Immature natural killer cell (primary cell): ENCODE data around the gene EDN1. TPM values are rescaled to one million over a fixed set of nuclear protein-coding genes. Genes with fewer than 3 reads are reported as not detected.
"Not testable (repeated sequence)": the region's sequence is repeated elsewhere in the genome, so short reads cannot be mapped to it uniquely, and the experiment has no call there.

Experiments used
- DNase-seq, 3 donors: peaks; one replicate each; pipeline ENCODE4 v3.0.0; 2022; ENCODE audit warnings: mixed read lengths in 1 of 3
- H3K27ac Mint-ChIP-seq, 6 donors: one replicate each; pipeline ENCODE4 v1.8.0; 2020; ENCODE audit warnings: mixed read lengths in 6 of 6, mild to moderate bottlenecking in 5 of 6, inconsistent platforms in 4 of 6, moderate library complexity in 3 of 6
- H3K27me3 Mint-ChIP-seq, 3 donors: one replicate each; pipeline ENCODE4 v1.8.0; 2020 to 2021; ENCODE audit warnings: low read depth in 3 of 3, mild to moderate bottlenecking in 3 of 3, mixed read lengths in 3 of 3, moderate library complexity in 3 of 3, inconsistent platforms in 1 of 3
- H3K36me3 Mint-ChIP-seq, 3 donors: one replicate each; pipeline ENCODE4 v1.8.0; 2020; ENCODE audit warnings: mixed read lengths in 3 of 3, inconsistent platforms in 2 of 3, mild to moderate bottlenecking in 2 of 3
- H3K4me1 Mint-ChIP-seq, 2 donors: one replicate each; pipeline ENCODE4 v1.8.0; 2020; ENCODE audit warnings: inconsistent platforms in 2 of 2, mild to moderate bottlenecking in 2 of 2, mixed read lengths in 2 of 2, moderate library complexity in 1 of 2
- H3K4me3 Mint-ChIP-seq, 5 donors: one replicate each; pipeline ENCODE4 v1.8.0; 2020; ENCODE audit warnings: mild to moderate bottlenecking in 5 of 5, mixed read lengths in 5 of 5, inconsistent platforms in 3 of 5, moderate library complexity in 3 of 5
- H3K9me3 Mint-ChIP-seq, 6 donors: one replicate each; pipeline ENCODE4 v1.8.0; 2020; ENCODE audit warnings: mild to moderate bottlenecking in 6 of 6, mixed read lengths in 6 of 6, inconsistent platforms in 4 of 6, moderate library complexity in 3 of 6
- polyA plus RNA-seq, 3 donors: library from polyadenylated mRNA; unstranded; fragments of 300-500 nt; fragmentation: Illumina TruSeq; gene quantifications; one replicate each; pipeline ENCODE4 v1.2.3, GENCODE V29; 2021

EDN1 gene
- polyA plus RNA-seq, 3 donors from 2014 or later, result not detected

- Mint-ChIP-seq H3K4me1 (peaks cover 6 to 13% of the 10 kb centered on the region in 2 donors), H3K9me3 (no peaks in the 10 kb centered on the region), H3K36me3 (no peaks in the 10 kb centered on the region), H3K27me3 (peaks cover 2 to 6% (median 5%) of the 10 kb centered on the region in 3 donors), H3K27ac (no peak overlapping the region), H3K4me3 (no peak overlapping the region)
- DNase-seq, result no peak
Observed at GRCh38 chr6:12331951-12332749, 42.0 kb downstream of the EDN1 start.

DNA sequence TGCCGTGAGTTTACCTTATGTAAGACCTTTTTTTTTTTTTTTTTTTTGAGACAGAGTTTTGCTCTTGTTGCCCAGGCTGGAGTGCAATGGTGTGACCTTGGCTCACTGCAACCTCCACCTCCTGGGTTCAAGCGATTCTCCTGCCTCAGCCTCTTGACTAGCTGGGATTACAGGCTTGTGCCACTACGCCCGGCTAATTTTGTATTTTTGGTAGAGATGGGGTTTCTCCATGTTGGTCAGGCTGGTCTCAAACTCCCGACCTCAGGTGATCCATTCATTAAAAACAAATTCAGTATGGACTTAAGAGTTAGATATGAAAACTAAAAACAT, 42.6 kb downstream of the EDN1 start:
- not testable (repeated sequence) for H3K27ac Mint-ChIP-seq, H3K36me3 Mint-ChIP-seq, H3K9me3 Mint-ChIP-seq, H3K4me3 Mint-ChIP-seq, H3K27me3 Mint-ChIP-seq, DNase-seq
- peaks cover 6 to 13% of the 10 kb centered on the region in 2 donors for H3K4me1 Mint-ChIP-seq

DNA sequence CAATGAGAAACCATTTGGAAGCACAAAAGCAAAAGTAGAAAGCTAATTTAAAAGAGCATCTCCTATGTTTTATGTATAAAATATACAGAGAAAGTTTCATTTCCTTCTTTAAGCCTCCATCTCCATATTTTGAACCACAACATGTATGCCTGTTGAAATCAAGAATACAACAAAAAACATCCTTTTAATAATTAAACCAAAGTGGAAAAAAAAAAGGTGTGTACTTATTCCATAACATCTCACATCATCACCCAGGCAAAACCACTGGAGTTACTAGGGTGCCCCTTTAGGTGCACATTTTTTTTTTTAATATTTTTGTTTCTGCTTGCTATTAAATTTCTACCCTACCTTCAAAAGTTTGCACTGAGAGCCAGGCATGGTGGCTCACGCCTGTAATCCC, 43.0 kb downstream of the EDN1 start:
- Mint-ChIP-seq H3K9me3 (no peaks in the 10 kb centered on the region), H3K4me1 (peaks cover 6 to 13% of the 10 kb centered on the region in 2 donors), H3K27me3 (peaks cover 2 to 6% (median 5%) of the 10 kb centered on the region in 3 donors), H3K4me3 (no peak overlapping the region), H3K27ac (no peak overlapping the region), H3K36me3 (no peaks in the 10 kb centered on the region)
- DNase-seq, result no peak

GRCh38 chr6:12334526-12335130, 44.5 kb downstream of the EDN1 start:
- Mint-ChIP-seq H3K4me3 (no peak overlapping the region), H3K4me1 (peaks cover 6 to 13% of the 10 kb centered on the region in 2 donors), H3K36me3 (no peaks in the 10 kb centered on the region), H3K9me3 (no peaks in the 10 kb centered on the region), H3K27ac (no peak overlapping the region), H3K27me3 (peaks cover 4 to 5% (median 4%) of the 10 kb centered on the region in 3 donors)
- no peak for DNase-seq

GRCh38 chr6:12335131-12335527, 45.0 kb downstream of the EDN1 start:
- Mint-ChIP-seq H3K36me3 (no peaks in the 10 kb centered on the region), H3K27me3 (peaks cover 4 to 5% (median 4%) of the 10 kb centered on the region in 3 donors), H3K4me1 (peaks cover 6 to 13% of the 10 kb centered on the region in 2 donors), H3K27ac (no peak overlapping the region), H3K9me3 (no peaks in the 10 kb centered on the region), H3K4me3 (no peak overlapping the region)
- no peak for DNase-seq

GRCh38 chr6:12335717-12336116, 45.6 kb downstream of the EDN1 start:
- DNase-seq, result no peak
- peaks cover 3 to 8% of the 10 kb centered on the region in 2 donors for H3K4me1 Mint-ChIP-seq
- H3K4me3 Mint-ChIP-seq, result no peak overlapping the region
- H3K27ac Mint-ChIP-seq, result no peak overlapping the region
- no peaks in the 10 kb centered on the region for H3K36me3 Mint-ChIP-seq
- no peaks in the 10 kb centered on the region for H3K9me3 Mint-ChIP-seq
- peaks cover under 1 to 5% (median 4%) of the 10 kb centered on the region in 3 donors for H3K27me3 Mint-ChIP-seq

DNA sequence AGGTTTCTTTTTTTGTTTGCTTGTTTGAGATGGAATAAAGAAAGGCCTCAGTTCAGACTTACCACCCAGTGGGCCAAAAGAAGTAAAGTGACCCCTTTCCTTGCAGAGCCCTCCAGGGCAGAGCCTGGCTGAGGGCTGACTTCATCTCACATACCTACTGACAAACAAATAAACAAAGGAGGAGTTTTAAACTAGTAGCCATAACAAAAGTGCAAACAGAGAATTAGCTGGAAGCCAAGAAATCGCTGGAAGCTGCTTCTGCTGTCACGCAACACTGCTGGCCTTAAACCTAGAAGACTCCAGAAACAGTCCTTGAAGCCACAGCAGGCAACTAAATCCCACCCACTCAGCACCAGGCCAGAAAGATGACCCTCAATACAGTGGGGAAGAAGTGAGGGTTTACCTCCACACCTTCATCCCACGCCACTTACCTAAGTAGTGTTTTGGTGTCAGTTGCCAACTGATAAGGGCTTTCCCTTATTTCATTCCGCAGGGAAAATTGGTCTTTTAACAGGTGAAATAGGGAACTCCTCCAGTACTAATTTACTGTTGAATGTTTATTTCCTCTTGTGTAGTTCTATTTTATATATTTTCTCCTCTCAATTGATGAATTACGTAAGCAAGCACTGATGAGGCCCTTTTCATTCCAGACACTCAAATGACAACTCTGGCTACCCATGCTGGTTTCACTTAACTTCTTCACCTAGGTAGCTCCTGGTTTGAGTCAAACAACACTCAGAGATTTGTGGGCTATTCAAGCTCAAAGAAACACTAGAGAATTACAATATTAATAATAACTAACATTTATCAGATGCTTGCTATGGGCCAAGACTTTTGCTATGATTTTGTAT, 46.2 kb downstream of the EDN1 start:
- Mint-ChIP-seq H3K9me3 (no peaks in the 10 kb centered on the region), H3K4me1 (peaks cover 2 to 4% of the 10 kb centered on the region in 2 donors), H3K36me3 (no peaks in the 10 kb centered on the region)

DNA sequence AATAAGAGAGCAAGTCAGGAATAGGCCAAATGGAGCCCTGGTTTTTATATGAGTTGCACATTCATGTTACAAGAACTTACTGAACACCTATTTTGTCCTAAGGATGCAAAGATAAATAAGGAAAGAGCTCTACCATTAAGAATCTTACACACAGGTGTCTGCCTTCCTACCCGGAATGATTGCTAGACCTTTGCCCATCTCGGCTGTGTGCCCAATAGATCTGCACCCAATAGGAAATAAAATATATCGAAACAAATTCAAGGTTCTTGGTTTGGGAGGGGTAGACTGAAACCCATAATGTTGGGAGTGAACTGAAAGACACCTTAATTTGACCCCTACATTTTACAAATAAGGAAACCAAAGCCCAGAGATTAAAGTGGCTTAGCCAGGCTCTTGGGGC, 48.9 kb downstream of the EDN1 start:
- no peak for DNase-seq
- no peaks in the 10 kb centered on the region for H3K4me1 Mint-ChIP-seq
- peaks cover 0 to 2% (median 0%) of the 10 kb centered on the region in 3 donors for H3K27me3 Mint-ChIP-seq
- no peaks in the 10 kb centered on the region for H3K36me3 Mint-ChIP-seq
- no peak overlapping the region for H3K4me3 Mint-ChIP-seq
- no peak overlapping the region for H3K27ac Mint-ChIP-seq
- no peaks in the 10 kb centered on the region for H3K9me3 Mint-ChIP-seq

More for the DNA sequence above, 46.2 kb downstream of the EDN1 start:
- Mint-ChIP-seq H3K4me3 (no peak overlapping the region), H3K27me3 (peaks cover 0 to 5% (median 4%) of the 10 kb centered on the region in 3 donors), H3K27ac (no peak overlapping the region)
- no peak for DNase-seq

DNA sequence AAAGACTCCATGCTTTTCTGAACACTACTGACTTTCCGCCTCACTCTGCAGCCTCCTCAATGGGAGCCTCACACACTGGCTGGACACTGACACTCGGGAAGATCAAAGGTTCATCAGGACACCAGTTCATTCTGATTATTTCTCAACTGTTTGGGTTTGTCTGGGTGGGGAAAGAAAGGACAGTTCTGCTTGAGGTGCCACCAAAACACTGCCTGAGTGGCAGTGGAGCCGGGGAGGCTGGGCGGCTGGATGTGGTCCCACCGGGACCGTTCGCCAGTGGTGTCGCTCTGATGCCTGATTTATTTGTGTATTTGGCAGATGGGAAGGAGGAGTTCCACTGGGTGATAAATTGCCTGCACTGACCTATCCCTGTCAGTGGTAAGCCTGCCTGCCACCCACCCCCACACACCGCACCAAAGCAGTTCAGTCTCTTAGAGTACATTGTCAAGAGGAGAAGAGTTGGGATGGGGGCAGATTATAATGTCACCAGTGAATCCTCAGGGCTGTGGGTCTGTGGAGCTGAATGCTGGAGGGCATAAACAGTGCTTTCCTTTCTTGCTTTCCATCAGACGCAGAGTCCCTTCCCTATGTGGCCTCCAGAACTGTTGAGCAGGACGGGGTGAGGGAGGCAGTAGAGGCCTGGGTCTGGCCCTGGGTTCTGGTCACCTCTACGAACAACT, 49.8 kb downstream of the EDN1 start:
- Mint-ChIP-seq H3K27me3 (peaks cover 0 to 4% (median 0%) of the 10 kb centered on the region in 3 donors), H3K4me3 (no peak overlapping the region), H3K27ac (no peak overlapping the region), H3K4me1 (no peaks in the 10 kb centered on the region), H3K36me3 (no peaks in the 10 kb centered on the region), H3K9me3 (no peaks in the 10 kb centered on the region)
- no peak for DNase-seq

DNA sequence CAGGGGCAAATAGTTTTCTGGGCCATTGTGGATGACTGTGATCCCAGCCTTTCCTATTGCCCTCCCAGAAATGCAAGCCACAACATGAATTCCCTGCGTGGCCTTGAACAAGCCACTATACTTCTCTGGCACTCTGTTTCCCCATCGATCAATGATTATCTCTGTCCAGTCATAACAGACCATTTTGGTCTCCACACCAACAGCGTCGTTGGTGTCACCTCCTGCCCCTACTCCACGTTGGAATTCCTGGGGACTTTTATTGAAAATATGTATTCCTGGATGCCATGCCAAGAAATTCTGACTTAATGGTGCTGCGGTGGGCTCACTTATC, 50.3 kb downstream of the EDN1 start:
- Mint-ChIP-seq H3K9me3 (no peaks in the 10 kb centered on the region), H3K4me1 (no peaks in the 10 kb centered on the region), H3K27me3 (peaks cover 0 to 4% (median 0%) of the 10 kb centered on the region in 3 donors), H3K4me3 (no peak overlapping the region), H3K36me3 (no peaks in the 10 kb centered on the region), H3K27ac (no peak overlapping the region)
- no peak for DNase-seq

- no peak overlapping the region for H3K27ac Mint-ChIP-seq
- peaks cover 2 to 7% (median 4%) of the 10 kb centered on the region in 3 donors for H3K27me3 Mint-ChIP-seq
- H3K36me3 Mint-ChIP-seq, result no peaks in the 10 kb centered on the region
- no peak for DNase-seq
- no peak overlapping the region for H3K4me3 Mint-ChIP-seq
- peaks cover 0 to 2% (median 0%) of the 10 kb centered on the region in 6 donors for H3K9me3 Mint-ChIP-seq
- no peaks in the 10 kb centered on the region for H3K4me1 Mint-ChIP-seq
Observed at GRCh38 chr6:12342664-12343063, 52.5 kb downstream of the EDN1 start.

GRCh38 chr6:12343122-12343439, 52.9 kb downstream of the EDN1 start:
- Mint-ChIP-seq H3K4me3 (no peak overlapping the region), H3K36me3 (no peaks in the 10 kb centered on the region)

DNA sequence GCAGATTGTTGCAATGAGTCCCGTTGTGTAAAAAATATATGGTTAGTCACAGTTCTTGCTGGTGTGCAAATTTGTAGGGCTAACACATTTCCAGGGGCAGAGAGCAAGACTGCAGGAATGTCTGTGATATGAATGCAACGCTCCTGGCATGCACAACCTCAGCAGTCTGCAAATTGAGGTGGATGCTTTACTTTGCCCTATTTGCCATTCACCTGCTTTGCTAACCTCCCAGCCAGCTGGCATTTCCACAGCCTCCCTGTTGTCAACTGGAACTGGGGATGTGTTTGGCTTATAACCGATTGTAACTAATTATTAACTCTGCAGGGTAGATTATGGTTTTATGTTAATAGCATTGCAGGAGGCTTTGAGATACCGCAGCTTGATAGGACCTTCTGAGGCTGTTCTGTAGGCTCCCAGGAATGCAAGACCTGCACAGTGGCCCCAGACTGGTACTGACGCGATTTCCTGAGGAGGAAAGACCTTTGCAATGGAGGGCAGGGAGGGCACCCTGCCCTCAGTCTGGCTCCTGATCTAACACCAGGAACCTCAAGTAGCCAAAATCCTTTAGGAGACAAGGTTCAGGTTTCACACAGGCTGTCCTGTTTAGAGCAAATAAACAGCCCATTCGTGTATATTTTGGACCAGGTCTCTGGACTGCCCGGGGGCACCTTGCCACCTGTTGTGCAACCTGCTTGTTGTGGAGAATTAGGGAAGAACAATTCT, 53.4 kb downstream of the EDN1 start:
- peaks cover 0 to 2% (median 0%) of the 10 kb centered on the region in 6 donors for H3K9me3 Mint-ChIP-seq
- no peaks in the 10 kb centered on the region for H3K36me3 Mint-ChIP-seq
- no peak overlapping the region for H3K4me3 Mint-ChIP-seq
- H3K4me1 Mint-ChIP-seq, result no peaks in the 10 kb centered on the region
- DNase-seq, result no peak
- H3K27me3 Mint-ChIP-seq, result peaks cover 2 to 7% (median 4%) of the 10 kb centered on the region in 3 donors
- H3K27ac Mint-ChIP-seq, result no peak overlapping the region

More at GRCh38 chr6:12343122-12343439, 52.9 kb downstream of the EDN1 start:
- no peaks in the 10 kb centered on the region for H3K4me1 Mint-ChIP-seq
- H3K27ac Mint-ChIP-seq, result no peak overlapping the region
- peaks cover 2 to 7% (median 4%) of the 10 kb centered on the region in 3 donors for H3K27me3 Mint-ChIP-seq
- DNase-seq, result no peak
- peaks cover 0 to 2% (median 0%) of the 10 kb centered on the region in 6 donors for H3K9me3 Mint-ChIP-seq
